Left colon (tissue), 2 donors: ENCODE data around the gene CIAPIN1. TPM values are rescaled to one million over a fixed set of nuclear protein-coding genes. Genes with fewer than 3 reads are reported as not detected.

Source experiments
- total RNA-seq, 2 donors: library from RNA; stranded (reverse); fragmentation: NEBNext Ultra II Directional; extraction: Animal tissue kit (Norgen Biotek cat#: 25700); gene quantifications; one replicate each; pipeline ENCODE4 v1.2.1, GENCODE V29; 2021
- donor health status: DM: no; HTN: no; CAD: no.
- donor health status: DM: yes; HTN: yes; CAD: no.

The CIAPIN1 gene
- total RNA-seq, 2 donors from 2014 or later, result 47.3 to 72.5 TPM

Other genes starting within 250 kb of the CIAPIN1 start
- 10 to 100 TPM; 32.3 to 35.3 TPM for gene ARL2BP, start 202.1 kb downstream of the CIAPIN1 start, total RNA-seq
- 10 to 100 TPM; 15.8 to 18.1 TPM for gene PLLP, start 162.7 kb downstream of the CIAPIN1 start, total RNA-seq
- gene CCL22, start 88.6 kb downstream of the CIAPIN1 start, total RNA-seq, result under 1 TPM in 1 of 2 donors, not detected in 1; 0.45 TPM
- gene CX3CL1, start 74.9 kb downstream of the CIAPIN1 start, total RNA-seq, result 1 to 10 TPM; 2.9 to 4.7 TPM
- not detected for gene CCL17, start 42.6 kb downstream of the CIAPIN1 start, total RNA-seq
- gene COQ9, start 94 bp upstream of the CIAPIN1 start, total RNA-seq, result 100 to 1,000 TPM; 107 to 117 TPM
- gene POLR2C, start 15.3 kb upstream of the CIAPIN1 start, total RNA-seq, result 10 to 100 TPM; 48.9 to 50.0 TPM
- gene DOK4, start 39.1 kb upstream of the CIAPIN1 start, total RNA-seq, result 100 to 1,000 TPM; 145 to 152 TPM
- gene CCDC102A, start 89.2 kb upstream of the CIAPIN1 start, total RNA-seq, result 1 to 10 TPM; 1.9 to 2.8 TPM
- gene ADGRG5, start 95.3 kb upstream of the CIAPIN1 start, total RNA-seq, result 1 to 10 TPM; 2.0 to 2.7 TPM
- 100 to 1,000 TPM in 1 of 2 donors, 10 to 100 TPM in 1; 81.2 to 111 TPM for gene ADGRG1, start 181.2 kb upstream of the CIAPIN1 start, total RNA-seq
- 1 to 10 TPM in 1 of 2 donors, under 1 TPM in 1; 0.98 to 1.4 TPM for gene ADGRG3, start 220.9 kb upstream of the CIAPIN1 start, total RNA-seq
- gene DRC7, start 247.4 kb upstream of the CIAPIN1 start, total RNA-seq, result not detected